ENCODE results near the gene EDIL3. TPM values are rescaled to one million over a fixed set of nuclear protein-coding genes. Genes with fewer than 3 reads are reported as not detected.

The EDIL3 gene
- total RNA-seq, 1 donor from 2014 or later, result 604 TPM

DNA sequence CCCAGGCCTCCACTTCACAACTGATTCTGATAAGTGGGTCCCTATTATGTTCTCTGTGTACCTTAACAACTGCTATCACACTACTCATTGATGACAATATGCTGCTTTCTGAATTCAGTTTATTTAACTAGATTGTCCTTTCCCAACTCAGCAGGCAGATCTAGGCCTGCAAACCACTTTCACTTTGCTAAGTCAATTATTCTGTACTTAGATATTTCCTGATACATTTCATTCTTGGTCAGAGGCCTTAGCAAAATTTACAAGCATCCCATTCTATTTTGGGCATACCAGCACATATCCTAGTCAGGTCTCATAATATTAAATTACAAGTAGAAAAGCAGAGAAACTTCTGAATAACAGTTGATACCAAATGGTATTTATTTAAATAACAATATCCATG is 428.3 kb downstream of the EDIL3 start:
- H3K4me3 Mint-ChIP-seq (ENCODE audit: unreplicated experiment), result no peak overlapping the region
- peaks cover 41% of the 10 kb centered on the region for H3K4me1 Mint-ChIP-seq (ENCODE audit: low read depth)
- no peaks in the 10 kb centered on the region for H3K9me3 Mint-ChIP-seq (ENCODE audit: low read depth)
- no peaks in the 10 kb centered on the region for H3K27me3 Mint-ChIP-seq (ENCODE audit: low read depth)
- H3K36me3 Mint-ChIP-seq (ENCODE audit: low read depth), result peaks cover 8% of the 10 kb centered on the region
- TF ChIP-seq, protein P1, sequence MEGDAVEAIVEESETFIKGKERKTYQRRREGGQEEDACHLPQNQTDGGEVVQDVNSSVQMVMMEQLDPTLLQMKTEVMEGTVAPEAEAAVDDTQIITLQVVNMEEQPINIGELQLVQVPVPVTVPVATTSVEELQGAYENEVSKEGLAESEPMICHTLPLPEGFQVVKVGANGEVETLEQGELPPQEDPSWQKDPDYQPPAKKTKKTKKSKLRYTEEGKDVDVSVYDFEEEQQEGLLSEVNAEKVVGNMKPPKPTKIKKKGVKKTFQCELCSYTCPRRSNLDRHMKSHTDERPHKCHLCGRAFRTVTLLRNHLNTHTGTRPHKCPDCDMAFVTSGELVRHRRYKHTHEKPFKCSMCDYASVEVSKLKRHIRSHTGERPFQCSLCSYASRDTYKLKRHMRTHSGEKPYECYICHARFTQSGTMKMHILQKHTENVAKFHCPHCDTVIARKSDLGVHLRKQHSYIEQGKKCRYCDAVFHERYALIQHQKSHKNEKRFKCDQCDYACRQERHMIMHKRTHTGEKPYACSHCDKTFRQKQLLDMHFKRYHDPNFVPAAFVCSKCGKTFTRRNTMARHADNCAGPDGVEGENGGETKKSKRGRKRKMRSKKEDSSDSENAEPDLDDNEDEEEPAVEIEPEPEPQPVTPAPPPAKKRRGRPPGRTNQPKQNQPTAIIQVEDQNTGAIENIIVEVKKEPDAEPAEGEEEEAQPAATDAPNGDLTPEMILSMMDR (IDR thresholded peaks at IDR 0.05), result no peak
- peak overlapping the region; percentile 78 for H3K27ac Mint-ChIP-seq (ENCODE audit: unreplicated experiment)
- DNase-seq (ENCODE audit: low spot score), result no peak

- no peak for DNase-seq (ENCODE audit: low spot score)
- H3K27me3 Mint-ChIP-seq (ENCODE audit: low read depth), result no peaks in the 10 kb centered on the region
- H3K9me3 Mint-ChIP-seq (ENCODE audit: low read depth), result no peaks in the 10 kb centered on the region
- TF ChIP-seq, protein P1 (IDR thresholded peaks at IDR 0.05), result no peak
- H3K36me3 Mint-ChIP-seq (ENCODE audit: low read depth), result peaks cover 5% of the 10 kb centered on the region
- H3K27ac Mint-ChIP-seq (ENCODE audit: unreplicated experiment), result peak overlapping the region; percentile 78
- H3K4me1 Mint-ChIP-seq (ENCODE audit: low read depth), result peaks cover 41% of the 10 kb centered on the region
- no peak overlapping the region for H3K4me3 Mint-ChIP-seq (ENCODE audit: unreplicated experiment)
Measured at GRCh38 chr5:83955916-83956315, 428.8 kb downstream of the EDIL3 start.

DNA sequence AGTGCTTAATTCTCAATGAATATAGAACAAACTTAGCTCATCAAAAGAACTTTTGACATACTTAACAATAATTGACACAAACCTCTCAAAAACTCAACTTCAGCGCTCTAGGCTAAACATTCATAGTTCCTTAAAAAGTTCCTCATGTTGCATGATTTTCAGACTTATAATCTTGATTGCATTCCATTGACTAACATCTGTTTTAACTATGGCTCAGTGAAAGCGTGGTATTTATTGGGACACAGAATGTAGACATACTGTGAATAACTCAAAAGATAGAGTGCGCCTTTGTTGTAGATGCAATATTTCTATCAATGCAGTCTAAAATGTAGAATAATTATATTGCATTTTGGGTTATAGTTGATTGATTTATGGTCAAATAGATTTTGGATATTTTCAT is 436.9 kb downstream of the EDIL3 start:
- peaks cover 26% of the 10 kb centered on the region for H3K4me1 Mint-ChIP-seq (ENCODE audit: low read depth)

DNA sequence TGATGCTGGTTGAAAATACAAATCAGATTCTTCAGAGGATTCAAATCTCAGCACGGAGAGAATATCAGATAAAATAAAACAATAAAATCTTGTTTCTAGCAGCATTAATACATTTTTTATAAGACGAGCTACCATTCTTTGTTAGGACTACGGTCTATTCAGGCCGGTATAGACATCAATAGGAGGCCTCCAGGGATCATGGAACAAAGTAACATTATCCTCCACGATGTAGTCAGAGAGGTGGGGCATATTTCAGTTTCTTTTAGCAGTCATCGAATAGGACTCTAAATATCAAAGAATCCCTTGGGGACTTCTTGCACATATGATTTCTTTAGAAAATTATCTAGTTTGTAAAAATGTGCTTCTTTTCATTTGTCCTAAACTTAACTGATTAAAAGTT is 438.2 kb downstream of the EDIL3 start:
- Mint-ChIP-seq H3K4me3 (ENCODE audit: unreplicated experiment) (no peak overlapping the region), H3K4me1 (ENCODE audit: low read depth) (peaks cover 26% of the 10 kb centered on the region), H3K27ac (ENCODE audit: unreplicated experiment) (no peak overlapping the region), H3K27me3 (ENCODE audit: low read depth) (no peaks in the 10 kb centered on the region), H3K9me3 (ENCODE audit: low read depth) (no peaks in the 10 kb centered on the region), H3K36me3 (ENCODE audit: low read depth) (peaks cover 12% of the 10 kb centered on the region)
- TF ChIP-seq, protein P1 (IDR thresholded peaks at IDR 0.05), result no peak
- DNase-seq (ENCODE audit: low spot score), result no peak

More for the DNA sequence above, 436.9 kb downstream of the EDIL3 start:
- no peak overlapping the region for H3K27ac Mint-ChIP-seq (ENCODE audit: unreplicated experiment)
- no peak for DNase-seq (ENCODE audit: low spot score)
- H3K9me3 Mint-ChIP-seq (ENCODE audit: low read depth), result no peaks in the 10 kb centered on the region
- TF ChIP-seq, protein P1 (IDR thresholded peaks at IDR 0.05), result no peak
- H3K36me3 Mint-ChIP-seq (ENCODE audit: low read depth), result peaks cover 15% of the 10 kb centered on the region
- no peak overlapping the region for H3K4me3 Mint-ChIP-seq (ENCODE audit: unreplicated experiment)
- H3K27me3 Mint-ChIP-seq (ENCODE audit: low read depth), result no peaks in the 10 kb centered on the region

GRCh38 chr5:83942155-83942554 is 442.5 kb downstream of the EDIL3 start:
- no peak overlapping the region for H3K27ac Mint-ChIP-seq (ENCODE audit: unreplicated experiment)
- no peak overlapping the region for H3K4me3 Mint-ChIP-seq (ENCODE audit: unreplicated experiment)
- no peaks in the 10 kb centered on the region for H3K27me3 Mint-ChIP-seq (ENCODE audit: low read depth)
- H3K36me3 Mint-ChIP-seq (ENCODE audit: low read depth), result peaks cover 8% of the 10 kb centered on the region
- no peak for DNase-seq (ENCODE audit: low spot score)
- TF ChIP-seq, protein P1 (IDR thresholded peaks at IDR 0.05), result no peak
- peaks cover 20% of the 10 kb centered on the region for H3K4me1 Mint-ChIP-seq (ENCODE audit: low read depth)
- H3K9me3 Mint-ChIP-seq (ENCODE audit: low read depth), result no peaks in the 10 kb centered on the region
